ENCODE measurements around the gene SLC39A5. TPM values are rescaled to one million over a fixed set of nuclear protein-coding genes. Genes with fewer than 3 reads are reported as not detected.
A peak's percentile ranks its signal among the peaks of the same experiment; 100 is the strongest.

Gene SLC39A5
- total RNA-seq, 1 experiment from 2014 or later: not detected

GRCh38 chr12:56244494-56244893 lies 14.6 kb downstream of the SLC39A5 start:
- no peaks in the 10 kb centered on the region for H3K4me1 ChIP-seq (ENCODE audit: insufficient read depth, low read length)
- H4K8ac ChIP-seq (replicated peaks; ENCODE audit: insufficient read length, low read depth, low read length): no peak overlapping the region
- Mint-ChIP-seq H3K27me3 (ENCODE audit: low read depth) (no peaks in the 10 kb centered on the region), H3K4me1 (no peaks in the 10 kb centered on the region), H3K9me3 (no peaks in the 10 kb centered on the region; a peak in 1 of 5 replicates), H3K27ac (peak overlapping the region in 1 of 3 experiments; percentile 85; a peak in 1 of 7 replicates), H3K36me3 (ENCODE audit: insufficient read depth in 1 of 3, low read depth in 3 of 3) (peaks cover 61 to 89% (median 88%) of the 10 kb centered on the region in 3 experiments), H3K4me3 (no peak overlapping the region)
- H2BK120ac ChIP-seq (ENCODE audit: low read depth, low read length, poor library complexity, severe bottlenecking): no peak overlapping the region
- H3K9me3 ChIP-seq (ENCODE audit: control insufficient read depth, low read depth, low read length): no peaks in the 10 kb centered on the region
- H2BK15ac ChIP-seq (ENCODE audit: low read depth, low read length): no peak overlapping the region
- no peak for DNase-seq
- H4K5ac ChIP-seq (ENCODE audit: insufficient read length, low read depth, low read length): no peak overlapping the region
- no peak overlapping the region for H3K14ac ChIP-seq (ENCODE audit: insufficient read depth, low read length)
- no peak overlapping the region for H3K18ac ChIP-seq (ENCODE audit: insufficient read length, low read depth, low read length)
- TF ChIP-seq CTCF (conservative IDR thresholded peaks at IDR 0.05): no peak
- H3K4ac ChIP-seq (ENCODE audit: low read depth, low read length): no peak overlapping the region
- no peak overlapping the region for H2AK5ac ChIP-seq (ENCODE audit: insufficient read length, low read length)
- no peak overlapping the region for H2BK12ac ChIP-seq (ENCODE audit: insufficient read length, low read depth, low read length)
- H2AFZ ChIP-seq (ENCODE audit: low read length): no peak overlapping the region
- no peak overlapping the region for H2BK20ac ChIP-seq (ENCODE audit: low read depth, low read length, poor library complexity, severe bottlenecking)
- no peaks in the 10 kb centered on the region for H3K23me2 ChIP-seq (ENCODE audit: insufficient read length, low read depth, low read length, poor library complexity, severe bottlenecking)
- no peak overlapping the region for H3K23ac ChIP-seq (ENCODE audit: insufficient read length, low read depth, low read length)
- H4K91ac ChIP-seq (ENCODE audit: insufficient read length, low read depth, low read length): no peak overlapping the region
- H3K56ac ChIP-seq (ENCODE audit: insufficient read length, low read depth, low read length): no peak overlapping the region
- H4K20me1 ChIP-seq (ENCODE audit: control insufficient read depth, insufficient read depth, insufficient read length): peaks cover 2% of the 10 kb centered on the region
- H2BK5ac ChIP-seq (ENCODE audit: insufficient read length, low read length): no peak overlapping the region
- no peak overlapping the region for H3T11ph ChIP-seq (ENCODE audit: low read length)
- H3K4me2 ChIP-seq (ENCODE audit: insufficient read depth, insufficient read length, low read length): no peak overlapping the region
- H3K79me2 ChIP-seq (ENCODE audit: insufficient read depth, low read length): no peaks in the 10 kb centered on the region
- no peaks in the 10 kb centered on the region for H3K27me3 ChIP-seq (ENCODE audit: insufficient read depth, low read length)
- no peaks in the 10 kb centered on the region for H3K79me1 ChIP-seq (ENCODE audit: insufficient read depth, low read depth, low read length, poor library complexity, severe bottlenecking)
- no peak overlapping the region for H3K27ac ChIP-seq (ENCODE audit: insufficient read length, low read depth, low read length)
- no peak overlapping the region for H3K9ac ChIP-seq (ENCODE audit: extremely low read depth, insufficient read length, low read length)
- no CpG with 5 or more reads among the region's 14 CpGs for WGBS (ENCODE audit: extremely low coverage, insufficient read length, low lambda C conversion rate)

Measured in H9 (cell line).